Neuronal stem cell (in vitro differentiated cells): Measurements from ENCODE around the gene CHRM3. TPM values are rescaled to one million over a fixed set of nuclear protein-coding genes. Genes with fewer than 3 reads are reported as not detected.
A peak's percentile ranks its signal among the peaks of the same experiment; 100 is the strongest.

Experiments used
- DNase-seq: peaks from one replicate; pipeline ENCODE4 v3.0.0-alpha.2; 2013; ENCODE audit warnings: low spot score
- H2AFZ ChIP-seq: one replicate; pipeline ENCODE4 v1.6.1; 2013; ENCODE audit warnings: mild to moderate bottlenecking, low read length, inconsistent platforms
- H2AK5ac ChIP-seq: 2 replicates; pipeline ENCODE4 v1.6.1; 2013; ENCODE audit warnings: low read depth, mild to moderate bottlenecking, inconsistent platforms, low read length, moderate library complexity, mixed read lengths
- H2BK120ac ChIP-seq: 2 replicates; pipeline ENCODE4 v1.6.1; 2013; ENCODE audit warnings: low read depth, mild to moderate bottlenecking, inconsistent platforms, low read length, moderate library complexity, mixed read lengths
- H2BK12ac ChIP-seq: one replicate; pipeline ENCODE4 v1.6.1; 2013; ENCODE audit warnings: low read length, inconsistent platforms
- H2BK15ac ChIP-seq: 2 replicates; pipeline ENCODE4 v1.6.1; 2013; ENCODE audit warnings: mild to moderate bottlenecking, low read length, inconsistent platforms, mixed read lengths
- H2BK5ac ChIP-seq: one replicate; pipeline ENCODE4 v1.6.1; 2013; ENCODE audit warnings: inconsistent platforms, mild to moderate bottlenecking, low read length, moderate library complexity
- H3K14ac ChIP-seq: one replicate; pipeline ENCODE4 v1.6.1; 2013; ENCODE audit warnings: low read length, inconsistent platforms
- H3K18ac ChIP-seq: 2 replicates; pipeline ENCODE4 v1.6.1; 2013; ENCODE audit warnings: low read length, inconsistent platforms
- H3K23ac ChIP-seq: 2 replicates; pipeline ENCODE4 v1.6.1; 2013; ENCODE audit warnings: low read depth, mild to moderate bottlenecking, mixed read lengths, low read length, inconsistent platforms; ENCODE audit not compliant: poor library complexity
- H3K27ac ChIP-seq: replicated peaks from 3 replicates; pipeline ENCODE4 v1.5.1; 2013; ENCODE audit warnings: low read length, inconsistent platforms
- H3K27me3 ChIP-seq, 3 experiments: 2 replicates each; pipeline ENCODE4 v1.6.1; 2013; ENCODE audit warnings: low read length in 3 of 3, mild to moderate bottlenecking in 2 of 3, inconsistent platforms in 1 of 3, low read depth in 1 of 3, mixed read lengths in 1 of 3, moderate library complexity in 1 of 3; ENCODE audit not compliant: control insufficient read depth in 3 of 3, insufficient read depth in 3 of 3
- H3K36me3 ChIP-seq, 2 donors: replicated peaks in 1 of 2; 2 replicates each; pipeline ENCODE4 v1.6.1; 2013; ENCODE audit warnings: low read length in 2 of 2; ENCODE audit not compliant: control insufficient read depth in 2 of 2, insufficient read depth in 2 of 2
- H3K4ac ChIP-seq: 2 replicates; pipeline ENCODE4 v1.6.1; 2013; ENCODE audit warnings: inconsistent platforms, mild to moderate bottlenecking, low read length, moderate library complexity
- H3K4me1 ChIP-seq, 2 donors: 1 replicate in 1 of 2; 2 replicates in 1 of 2; pipeline ENCODE4 v1.6.1; 2013; ENCODE audit warnings: low read length in 2 of 2, low read depth in 1 of 2; ENCODE audit not compliant: control insufficient read depth in 2 of 2, insufficient read depth in 1 of 2
- H3K4me2 ChIP-seq: one replicate; pipeline ENCODE4 v1.6.1; 2013; ENCODE audit warnings: mild to moderate bottlenecking, low read length, inconsistent platforms; ENCODE audit not compliant: insufficient read depth, poor library complexity, severe bottlenecking
- H3K4me3 ChIP-seq, 2 donors: 2 replicates each; pipeline ENCODE4 v1.5.1; 2013; ENCODE audit warnings: low read length in 2 of 2, mild to moderate bottlenecking in 2 of 2, inconsistent platforms in 1 of 2, moderate library complexity in 1 of 2
- H3K79me1 ChIP-seq: one replicate; pipeline ENCODE4 v1.6.1; 2013; ENCODE audit warnings: low read depth, mild to moderate bottlenecking, inconsistent platforms, low read length, moderate library complexity
- H3K9ac ChIP-seq: one replicate; pipeline ENCODE4 v1.6.1; 2013; ENCODE audit warnings: mild to moderate bottlenecking, low read depth, low read length, inconsistent platforms; ENCODE audit not compliant: poor library complexity
- H3K9me3 ChIP-seq, 2 donors: replicated peaks in 1 of 2; 2 replicates each; pipeline versions ENCODE3 to v1.6.1; 2013; ENCODE audit warnings: low read length in 2 of 2, mild to moderate bottlenecking in 2 of 2, inconsistent platforms in 1 of 2, low read depth in 1 of 2, mixed read lengths in 1 of 2, moderate library complexity in 1 of 2; ENCODE audit not compliant: control insufficient read depth in 2 of 2, insufficient read depth in 1 of 2
- H4K8ac ChIP-seq: one replicate; pipeline ENCODE4 v1.6.1; 2013; ENCODE audit warnings: low read depth, mild to moderate bottlenecking, inconsistent platforms, low read length, moderate library complexity
- H4K91ac ChIP-seq: one replicate; pipeline ENCODE4 v1.6.1; 2013; ENCODE audit warnings: low read length, low read depth, mild to moderate bottlenecking, inconsistent platforms; ENCODE audit not compliant: poor library complexity
- whole genome bisulfite sequencing, 2 donors: extraction: QIAGEN DNeasy Blood & Tissue Kit; methylation state at CpG; one replicate each; pipeline ENCODE4 v1.1.7; 2013; ENCODE audit warnings: missing lambda C conversion rate in 2 of 2, mixed read lengths in 1 of 2; ENCODE audit not compliant: insufficient read length in 2 of 2, insufficient replicate concordance in 1 of 2; ENCODE audit errors: extremely low coverage in 2 of 2; 5-methylcytosine and 5-hydroxymethylcytosine counted together
- polyA plus RNA-seq, 2 experiments: library from polyadenylated mRNA; stranded (reverse); fragments of 200-250 nt; gene quantifications; one replicate each; pipeline ENCODE4 v1.2.3, GENCODE V29; 2013

Gene CHRM3
- polyA plus RNA-seq (2013, experiment 1 of 2), result 0.54 TPM
- polyA plus RNA-seq (2013, experiment 2 of 2), result 0.71 TPM

GRCh38 chr1:239386453-239387303 lies at the start of gene CHRM3:
CHRM3 (plus strand) TSS chr1:239386568; CDS start chr1:239907452, 520,884 bp downstream.
- H3K23ac ChIP-seq, result no peak within 1 kb of the TSS
- no peak within 1 kb of the TSS for H2BK12ac ChIP-seq
- peak within 1 kb of the TSS; percentile 89 for H2BK120ac ChIP-seq
- DNase-seq, result peak; percentile 66
- no peaks in the 10 kb centered on the region for H3K79me1 ChIP-seq
- no peak within 1 kb of the TSS for H4K91ac ChIP-seq
- peak within 1 kb of the TSS; percentile 98 for H3K4me2 ChIP-seq
- peak within 1 kb of the TSS; percentile 77 for H3K14ac ChIP-seq
- peak within 1 kb of the TSS; percentile 94 for H3K18ac ChIP-seq
- H2BK15ac ChIP-seq, result no peak within 1 kb of the TSS
- no peak within 1 kb of the TSS for H2BK5ac ChIP-seq
- no peaks in the 10 kb centered on the region for H3K9me3 ChIP-seq
- no peaks in the 10 kb centered on the region for H3K36me3 ChIP-seq
- no peak within 1 kb of the TSS for H2AK5ac ChIP-seq
- no peak within 1 kb of the TSS for H3K27ac ChIP-seq
- WGBS, 2 donors, result no CpG with 5 or more reads among the region's 82 CpGs
- peak within 1 kb of the TSS; percentile 31 to 83 for H3K4me3 ChIP-seq
- H2AFZ ChIP-seq, result peak within 1 kb of the TSS; percentile 84
- peaks cover 0 to 6% of the 10 kb centered on the region in 2 donors for H3K4me1 ChIP-seq
- peaks cover 11 to 74% (median 17%) of the 10 kb centered on the region in 3 experiments for H3K27me3 ChIP-seq
- H3K9ac ChIP-seq, result peak within 1 kb of the TSS; percentile 92
- no peak within 1 kb of the TSS for H3K4ac ChIP-seq
- no peak within 1 kb of the TSS for H4K8ac ChIP-seq

GRCh38 chr1:239337799-239338430 lies 48.5 kb upstream of the CHRM3 start:
- Histone ChIP-seq H2AFZ (no peak overlapping the region), H3K23ac (no peak overlapping the region), H2BK120ac (no peak overlapping the region), H3K4ac (no peak overlapping the region), H3K4me3 (no peak overlapping the region), H2BK15ac (no peak overlapping the region), H3K27ac (no peak overlapping the region), H3K14ac (no peak overlapping the region), H3K79me1 (no peaks in the 10 kb centered on the region), H4K91ac (no peak overlapping the region), H2BK5ac (no peak overlapping the region), H3K18ac (no peak overlapping the region), H3K27me3 (no peaks in the 10 kb centered on the region), H3K9me3 (no peaks in the 10 kb centered on the region), H3K9ac (no peak overlapping the region), H2BK12ac (no peak overlapping the region), H4K8ac (no peak overlapping the region), H3K36me3 (no peaks in the 10 kb centered on the region), H2AK5ac (no peak overlapping the region), H3K4me2 (no peak overlapping the region), H3K4me1 (no peaks in the 10 kb centered on the region)
- DNase-seq, result no peak
- WGBS, 2 donors, result no CpG with 5 or more reads among the region's 6 CpGs

GRCh38 chr1:239347776-239348175 lies 38.6 kb upstream of the CHRM3 start:
- Histone ChIP-seq H3K36me3 (no peaks in the 10 kb centered on the region), H3K79me1 (no peaks in the 10 kb centered on the region), H2AK5ac (no peak overlapping the region), H3K27me3 (no peaks in the 10 kb centered on the region), H3K23ac (no peak overlapping the region), H3K4me1 (no peaks in the 10 kb centered on the region), H4K91ac (no peak overlapping the region), H3K18ac (no peak overlapping the region), H2BK5ac (no peak overlapping the region), H4K8ac (no peak overlapping the region), H3K14ac (no peak overlapping the region), H2BK12ac (no peak overlapping the region), H2BK15ac (no peak overlapping the region), H2BK120ac (no peak overlapping the region), H2AFZ (no peak overlapping the region), H3K4me3 (no peak overlapping the region), H3K9ac (no peak overlapping the region), H3K27ac (no peak overlapping the region), H3K9me3 (no peaks in the 10 kb centered on the region), H3K4ac (no peak overlapping the region), H3K4me2 (no peak overlapping the region)
- no CpG with 5 or more reads among the region's 2 CpGs for WGBS, 2 donors
- no peak for DNase-seq
